ENCODE results near the gene SLC22A7.

DNA sequence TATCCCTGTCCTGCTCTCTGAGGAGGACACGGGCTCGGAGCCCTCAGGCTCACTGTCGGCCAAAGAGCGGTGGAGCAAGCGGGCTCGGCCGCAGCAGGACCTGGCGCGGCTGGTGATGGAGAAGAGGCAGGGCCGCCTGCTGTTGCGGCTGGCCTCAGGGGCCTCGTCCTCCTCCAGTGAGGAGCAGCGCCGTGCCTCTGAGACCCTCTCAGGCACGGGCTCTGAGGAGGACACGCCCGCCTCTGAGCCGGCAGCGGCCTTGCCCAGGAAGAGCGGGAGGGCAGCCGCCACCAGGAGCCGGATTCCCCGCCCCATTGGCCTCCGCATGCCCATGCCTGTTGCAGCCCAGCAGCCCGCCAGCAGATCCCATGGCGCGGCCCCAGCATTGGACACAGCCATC lies 14.2 kb upstream of the SLC22A7 start:
- no peak for TF ChIP-seq SUZ12 (IDR thresholded peaks at IDR 0.05; ENCODE audit: low read length)
- TF ChIP-seq POLR2A (IDR thresholded peaks at IDR 0.05; ENCODE audit: control extremely low read depth in 1 of 2, low read depth in 2 of 2, low read length in 2 of 2), result no peak
- TF ChIP-seq, protein P1, sequence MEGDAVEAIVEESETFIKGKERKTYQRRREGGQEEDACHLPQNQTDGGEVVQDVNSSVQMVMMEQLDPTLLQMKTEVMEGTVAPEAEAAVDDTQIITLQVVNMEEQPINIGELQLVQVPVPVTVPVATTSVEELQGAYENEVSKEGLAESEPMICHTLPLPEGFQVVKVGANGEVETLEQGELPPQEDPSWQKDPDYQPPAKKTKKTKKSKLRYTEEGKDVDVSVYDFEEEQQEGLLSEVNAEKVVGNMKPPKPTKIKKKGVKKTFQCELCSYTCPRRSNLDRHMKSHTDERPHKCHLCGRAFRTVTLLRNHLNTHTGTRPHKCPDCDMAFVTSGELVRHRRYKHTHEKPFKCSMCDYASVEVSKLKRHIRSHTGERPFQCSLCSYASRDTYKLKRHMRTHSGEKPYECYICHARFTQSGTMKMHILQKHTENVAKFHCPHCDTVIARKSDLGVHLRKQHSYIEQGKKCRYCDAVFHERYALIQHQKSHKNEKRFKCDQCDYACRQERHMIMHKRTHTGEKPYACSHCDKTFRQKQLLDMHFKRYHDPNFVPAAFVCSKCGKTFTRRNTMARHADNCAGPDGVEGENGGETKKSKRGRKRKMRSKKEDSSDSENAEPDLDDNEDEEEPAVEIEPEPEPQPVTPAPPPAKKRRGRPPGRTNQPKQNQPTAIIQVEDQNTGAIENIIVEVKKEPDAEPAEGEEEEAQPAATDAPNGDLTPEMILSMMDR (IDR thresholded peaks at IDR 0.05; ENCODE audit: control extremely low read depth in 1 of 3, insufficient read depth in 1 of 3, low read depth in 1 of 3, low read length in 3 of 3), result no peak
- TF ChIP-seq, protein P2, sequence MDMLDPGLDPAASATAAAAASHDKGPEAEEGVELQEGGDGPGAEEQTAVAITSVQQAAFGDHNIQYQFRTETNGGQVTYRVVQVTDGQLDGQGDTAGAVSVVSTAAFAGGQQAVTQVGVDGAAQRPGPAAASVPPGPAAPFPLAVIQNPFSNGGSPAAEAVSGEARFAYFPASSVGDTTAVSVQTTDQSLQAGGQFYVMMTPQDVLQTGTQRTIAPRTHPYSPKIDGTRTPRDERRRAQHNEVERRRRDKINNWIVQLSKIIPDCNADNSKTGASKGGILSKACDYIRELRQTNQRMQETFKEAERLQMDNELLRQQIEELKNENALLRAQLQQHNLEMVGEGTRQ (IDR thresholded peaks at IDR 0.05; ENCODE audit: low read length), result no peak
